ENCODE data around the gene GINS3. TPM values are rescaled to one million over a fixed set of nuclear protein-coding genes. Genes with fewer than 3 reads are reported as not detected.
A peak's percentile ranks its signal among the peaks of the same experiment; 100 is the strongest.
"Not testable (repeated sequence)": the region's sequence is repeated elsewhere in the genome, so short reads cannot be mapped to it uniquely, and the experiment has no call there.

Gene GINS3
- total RNA-seq, 4 donors from 2014 or later: 0.55 to 3.3 (median 1.0) TPM

GRCh38 chr16:58393138-58393504 lies 850 bp downstream of the GINS3 start:
- Histone ChIP-seq H3K36me3 (no peaks in the 10 kb centered on the region), H3K9me3 (no peaks in the 10 kb centered on the region)

GRCh38 chr16:58396897-58397296 lies 4.6 kb downstream of the GINS3 start:
- H3K4me1 ChIP-seq; H3K27me3 ChIP-seq; H3K4me3 ChIP-seq; H3K36me3 ChIP-seq; DNase-seq; ATAC-seq; H3K27ac ChIP-seq; H3K9me3 ChIP-seq; in situ Hi-C loops (cut with MboI; ENCODE audit: low sequenced_read_pairs in 4 of 4): not testable (repeated sequence)
- intact Hi-C loops (cut with DNase I; ENCODE audit: low total_unique reads): loop anchor here (10.0 kb wide), 1 partner anchor 338 kb away; the partner anchor contains the start of gene GOT2

More at GRCh38 chr16:58393138-58393504, 850 bp downstream of the GINS3 start:
- H3K27ac ChIP-seq: peak overlapping the region; percentile 81 to 95 (median 86)
- in situ Hi-C loops (cut with MboI; ENCODE audit: low sequenced_read_pairs in 4 of 4): no loop called here
- H3K4me1 ChIP-seq: peaks cover 6 to 7% of the 10 kb centered on the region in 2 donors
- H3K4me3 ChIP-seq: peak overlapping the region; percentile 86 to 98 (median 94)
- TF ChIP-seq CTCF (IDR thresholded peaks at IDR 0.05 in 4 of 5, conservative IDR thresholded peaks at IDR 0.05 in 1 of 5) (no peak), POLR2A (IDR thresholded peaks at IDR 0.05) (no peak)
- intact Hi-C loops (cut with DNase I; ENCODE audit: low total_unique reads): loop anchor here (10.0 kb wide), 1 partner anchor 342 kb away; the partner anchor contains the start of gene GOT2
- ATAC-seq (peak in 1 of 2 donors; percentile 35), DNase-seq (no peak)
- no peaks in the 10 kb centered on the region for H3K27me3 ChIP-seq

GRCh38 chr16:58399718-58400633 lies 7.7 kb downstream of the GINS3 start:
- ATAC-seq (no peak), DNase-seq (no peak)
- in situ Hi-C loops (cut with MboI; ENCODE audit: low sequenced_read_pairs in 4 of 4) (no loop called here), intact Hi-C loops (cut with DNase I; ENCODE audit: low total_unique reads) (loop anchor here (10.0 kb wide), 1 partner anchor 335 kb away; the partner anchor contains the start of gene GOT2)
- TF ChIP-seq POLR2A (IDR thresholded peaks at IDR 0.05) (no peak), CTCF (IDR thresholded peaks at IDR 0.05 in 4 of 5, conservative IDR thresholded peaks at IDR 0.05 in 1 of 5) (no peak)
- H3K27me3 ChIP-seq: no peaks in the 10 kb centered on the region
- H3K4me1 ChIP-seq: no peaks in the 10 kb centered on the region
- no peaks in the 10 kb centered on the region for H3K36me3 ChIP-seq
- H3K4me3 ChIP-seq: no peak overlapping the region
- H3K27ac ChIP-seq: no peak overlapping the region
- H3K9me3 ChIP-seq: no peaks in the 10 kb centered on the region

- in situ Hi-C loops (cut with MboI; ENCODE audit: low sequenced_read_pairs in 4 of 4); H3K36me3 ChIP-seq; H3K4me1 ChIP-seq; H3K27ac ChIP-seq; H3K9me3 ChIP-seq; ATAC-seq; H3K27me3 ChIP-seq; DNase-seq; intact Hi-C loops (cut with DNase I; ENCODE audit: low total_unique reads); H3K4me3 ChIP-seq: not testable (repeated sequence)
Measured at GRCh38 chr16:58401305-58401704, 9.0 kb downstream of the GINS3 start.

GRCh38 chr16:58402796-58403195 lies 10.5 kb downstream of the GINS3 start:
- DNase-seq (no peak), ATAC-seq (no peak)
- Histone ChIP-seq H3K4me3 (no peak overlapping the region), H3K4me1 (no peaks in the 10 kb centered on the region), H3K27ac (no peak overlapping the region), H3K27me3 (no peaks in the 10 kb centered on the region), H3K9me3 (no peaks in the 10 kb centered on the region), H3K36me3 (no peaks in the 10 kb centered on the region)
- TF ChIP-seq POLR2A (IDR thresholded peaks at IDR 0.05): no peak
- TF ChIP-seq CTCF (IDR thresholded peaks at IDR 0.05 in 4 of 5, conservative IDR thresholded peaks at IDR 0.05 in 1 of 5): no peak
- intact Hi-C loops (cut with DNase I; ENCODE audit: low total_unique reads) (no loop called here), in situ Hi-C loops (cut with MboI; ENCODE audit: low sequenced_read_pairs in 4 of 4) (no loop called here)

Measured in gastrocnemius medialis (tissue), 4 donors.